ENCODE measurements around the gene ZFAND2A.

DNA sequence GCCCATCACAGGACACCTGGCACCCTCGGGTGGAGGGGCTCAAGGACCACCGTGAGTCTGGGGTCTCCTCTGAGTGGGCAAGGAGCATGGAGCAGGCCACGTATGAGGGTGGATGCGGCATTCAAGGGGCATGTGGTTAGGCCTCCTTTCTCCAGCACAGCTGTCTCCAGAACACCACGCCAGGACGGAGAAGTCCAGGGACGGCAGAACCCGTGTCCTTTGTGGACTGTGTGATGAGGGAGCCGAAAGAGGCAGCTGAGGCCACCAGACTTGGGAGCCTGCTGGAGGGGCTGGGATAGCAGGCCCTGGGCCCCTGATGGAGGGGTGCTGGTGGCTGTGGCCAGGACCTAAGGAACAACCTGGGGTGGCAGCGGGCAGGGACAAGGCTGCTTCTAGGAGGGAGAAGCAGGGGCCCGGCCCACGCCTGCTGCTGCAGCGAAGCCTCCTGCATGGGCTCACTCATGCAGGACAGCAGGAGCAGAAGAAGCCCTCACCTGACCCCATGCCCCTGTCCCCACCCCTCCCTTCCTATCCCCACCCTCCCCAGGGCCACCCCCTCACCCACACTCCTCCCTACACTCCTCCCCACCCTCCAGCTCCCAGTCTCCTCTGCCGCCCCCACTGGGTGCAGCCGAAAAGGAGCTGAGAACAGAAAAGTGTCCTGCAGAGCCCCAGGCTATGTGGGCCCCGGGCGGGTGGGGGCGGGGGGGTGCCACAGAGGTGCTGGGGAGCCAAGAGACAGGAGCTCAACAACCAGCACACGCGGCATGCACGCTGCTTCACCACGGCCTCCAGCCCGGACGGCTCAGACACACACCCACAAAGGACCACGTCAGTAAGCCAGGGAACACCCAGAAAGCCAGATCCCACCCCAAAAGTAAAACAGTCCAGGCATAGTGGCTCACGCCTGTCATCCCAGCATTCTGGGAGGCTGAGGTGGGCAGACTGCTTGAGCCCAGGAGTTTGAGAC lies 29.7 kb downstream of the ZFAND2A start:
- TF ChIP-seq MAX (IDR thresholded peaks at IDR 0.05) (no peak), YY1 (IDR thresholded peaks at IDR 0.05; ENCODE audit: low read depth) (no peak), REST (IDR thresholded peaks at IDR 0.05; ENCODE audit: low read depth) (no peak), EGR1 (IDR thresholded peaks at IDR 0.05) (no peak), EP300 (IDR thresholded peaks at IDR 0.05; ENCODE audit: borderline replicate concordance) (no peak), TEAD4 (IDR thresholded peaks at IDR 0.05) (no peak), CEBPB (IDR thresholded peaks at IDR 0.05) (no peak), TAF1 (IDR thresholded peaks at IDR 0.05; ENCODE audit: low read depth) (no peak), RAD21 (IDR thresholded peaks at IDR 0.05; ENCODE audit: low read depth) (no peak), NFIC (IDR thresholded peaks at IDR 0.05) (no peak), FOXM1 (IDR thresholded peaks at IDR 0.05; ENCODE audit: borderline replicate concordance, low read depth) (no peak), TCF12 (IDR thresholded peaks at IDR 0.05; ENCODE audit: low read depth) (no peak)

All from Ishikawa (cell line).